Measurements from ENCODE around the gene AUTS2.

GRCh38 chr7:70288781-70289456 is 690.6 kb downstream of the AUTS2 start:
- TF ChIP-seq ZNF274 (IDR thresholded peaks at IDR 0.05; ENCODE audit: low read depth, low read length) (no peak), YY1 (IDR thresholded peaks at IDR 0.05; ENCODE audit: insufficient read depth, insufficient read length) (no peak), SUZ12 (IDR thresholded peaks at IDR 0.05; ENCODE audit: extremely low read depth, insufficient read depth, insufficient read length) (no peak)
